Activated CD4-positive, CD25-positive, alpha-beta regulatory T cell (primary cell): ENCODE results near the gene ZNF655.

Source experiments
- DNase-seq, 4 experiments: peaks; one replicate each; lab custom pipeline; 2025; lab: John Stamatoyannopoulos, UW

ZNF655 gene

DNA sequence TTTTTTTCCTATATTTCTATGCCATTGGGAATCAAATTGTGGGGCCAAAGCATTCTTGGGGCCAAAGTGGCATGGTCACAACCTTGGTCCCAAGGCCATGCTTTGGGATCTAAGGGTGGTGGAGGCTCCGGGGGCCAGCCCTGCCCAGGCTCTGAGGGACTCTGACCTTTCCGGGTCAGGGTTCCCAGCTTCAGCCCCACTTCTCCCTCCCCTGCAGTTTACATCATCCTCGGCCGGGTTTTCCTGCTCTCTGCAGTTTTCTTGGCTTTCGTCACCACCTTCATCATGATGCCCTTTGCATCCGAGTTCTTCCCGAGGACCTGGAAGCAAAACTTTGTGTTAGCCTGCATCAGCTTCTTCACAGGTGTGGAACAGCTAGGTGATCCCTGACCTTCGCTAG is 48.1 kb downstream of the ZNF655 start:
- DNase-seq = no peak

DNA sequence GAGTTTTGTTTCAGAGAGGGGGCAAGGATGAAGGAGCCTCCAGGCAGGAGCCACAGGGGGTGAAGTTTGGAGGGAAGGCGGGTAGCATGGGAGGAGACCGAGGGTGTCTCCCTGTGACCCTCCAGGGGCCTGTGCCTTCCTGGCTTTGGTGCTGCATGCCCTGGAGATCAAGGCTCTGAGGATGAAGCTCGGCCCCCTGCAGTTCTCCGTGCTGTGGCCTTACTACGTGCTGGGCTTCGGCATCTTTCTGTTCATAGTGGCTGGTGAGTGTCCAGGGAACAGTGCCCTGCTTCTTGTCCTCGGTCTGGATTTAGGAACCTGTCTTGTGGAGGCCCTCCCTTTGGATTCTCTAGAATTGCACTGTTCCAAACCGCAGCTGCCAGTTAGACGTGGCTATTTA is 49.1 kb downstream of the ZNF655 start:
- DNase-seq = no peak

DNA sequence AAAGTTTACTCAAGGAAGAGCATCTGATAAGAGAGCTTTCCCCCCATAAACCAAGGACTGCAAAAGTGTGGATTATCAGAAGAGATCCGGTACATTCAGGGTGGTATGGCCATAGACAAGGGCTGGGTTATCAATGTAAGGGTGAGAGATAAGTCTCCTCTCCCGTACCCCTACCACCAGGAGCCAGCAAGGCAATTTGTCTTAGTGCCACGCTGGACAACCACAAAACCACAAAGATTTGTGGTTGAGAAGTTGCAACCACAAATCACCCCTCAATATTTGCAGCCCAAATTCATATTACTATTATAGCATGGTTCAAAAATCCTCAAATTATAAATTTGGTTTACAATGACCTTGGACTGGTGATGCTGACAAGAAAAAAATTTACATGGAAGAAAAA is 56.1 kb downstream of the ZNF655 start:
- no peak for DNase-seq

DNA sequence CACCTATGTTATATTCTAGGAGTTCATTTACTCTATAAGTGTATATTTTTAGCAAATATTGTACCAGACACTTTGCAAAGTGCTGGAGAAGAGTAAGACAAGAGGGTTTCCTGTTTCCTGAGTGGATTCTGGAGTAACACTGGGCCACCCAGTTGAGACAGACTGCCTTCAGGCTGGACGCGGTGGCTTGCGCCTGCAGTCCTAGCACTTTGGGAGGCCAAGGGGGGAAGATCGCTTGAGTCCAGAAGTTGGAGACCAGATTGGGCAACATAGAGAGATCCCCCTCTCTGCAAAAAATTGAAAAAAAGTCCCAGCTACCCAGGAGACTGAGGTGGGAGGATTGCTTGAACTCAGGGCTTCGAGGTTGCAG is 57.5 kb downstream of the ZNF655 start:
- DNase-seq = no peak

DNA sequence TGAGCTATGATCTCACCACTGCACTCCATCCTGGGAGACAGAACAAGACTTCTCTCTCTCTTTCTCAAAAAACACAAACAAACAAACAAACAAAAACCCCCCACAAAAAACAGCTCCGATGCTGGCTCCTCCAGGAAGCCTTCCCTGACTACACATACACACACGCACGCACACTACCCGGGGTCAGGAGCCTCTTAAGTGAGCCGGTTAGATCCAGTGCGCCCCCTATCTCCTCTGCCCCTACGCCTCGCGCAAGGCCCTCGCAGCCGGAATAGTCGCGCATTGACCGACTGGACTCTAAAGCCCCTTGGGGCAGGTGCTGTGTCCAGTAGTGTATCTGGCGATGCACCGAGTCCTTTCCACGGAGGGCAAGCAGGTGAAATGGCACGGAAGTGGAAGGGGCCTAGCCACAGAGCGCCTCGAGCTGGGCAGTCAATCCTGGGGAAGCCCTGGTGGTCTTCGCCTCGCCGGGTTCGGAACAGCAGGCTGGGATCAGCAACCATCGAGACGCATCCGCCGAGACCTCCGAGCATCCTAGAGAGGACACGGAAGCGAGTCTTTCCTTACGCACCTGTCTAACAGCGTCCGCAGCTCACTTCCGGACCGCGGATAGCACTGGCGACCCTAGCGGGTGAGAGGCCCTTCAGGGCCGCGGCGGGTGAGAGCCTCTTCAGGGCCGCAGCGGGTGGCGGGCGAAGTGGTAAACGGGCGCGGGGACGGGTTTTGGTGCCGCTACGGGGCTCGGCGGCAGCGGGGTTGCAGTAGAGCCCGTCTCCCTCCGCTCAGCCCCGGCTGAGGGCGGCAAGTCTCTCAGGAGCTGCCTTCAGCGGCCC is 58.1 kb downstream of the ZNF655 start, which contains the start of gene ZSCAN25:
ZSCAN25 (plus strand) TSS at position 588 of the 833 bp plus-strand sequence. CDS start 2,661 bp downstream, outside the sequence.
- peak; percentile 62 to 77 (median 69) for DNase-seq

DNA sequence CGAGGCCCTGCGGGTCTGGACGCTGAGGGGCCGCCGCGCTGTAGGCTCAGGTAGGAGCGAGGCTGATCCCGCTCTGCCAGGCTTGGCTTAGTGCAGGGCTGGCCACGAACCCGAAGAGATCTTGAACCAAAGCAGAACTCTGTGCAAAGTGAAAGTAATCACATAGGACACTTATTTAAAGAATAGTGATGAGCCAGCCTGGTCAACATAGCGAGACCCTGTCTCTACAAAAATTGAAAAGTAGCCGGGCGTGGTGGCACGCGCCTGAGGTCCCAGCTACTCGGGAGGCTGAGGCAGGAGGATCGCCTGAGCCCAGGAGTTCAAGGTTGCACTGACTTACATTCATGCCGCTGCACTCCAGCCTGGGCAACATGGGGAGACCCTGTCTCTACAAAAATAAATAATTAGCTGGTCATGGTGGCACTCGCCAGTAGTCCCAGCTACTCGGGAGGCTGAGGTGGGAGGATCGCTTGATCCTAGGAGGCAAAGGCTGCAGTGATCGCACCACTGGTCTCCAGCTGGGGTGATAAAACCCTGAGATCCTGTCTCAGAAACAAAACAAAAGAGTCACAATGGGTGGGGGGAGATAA is 58.8 kb downstream of the ZNF655 start:
- DNase-seq = no peak

DNA sequence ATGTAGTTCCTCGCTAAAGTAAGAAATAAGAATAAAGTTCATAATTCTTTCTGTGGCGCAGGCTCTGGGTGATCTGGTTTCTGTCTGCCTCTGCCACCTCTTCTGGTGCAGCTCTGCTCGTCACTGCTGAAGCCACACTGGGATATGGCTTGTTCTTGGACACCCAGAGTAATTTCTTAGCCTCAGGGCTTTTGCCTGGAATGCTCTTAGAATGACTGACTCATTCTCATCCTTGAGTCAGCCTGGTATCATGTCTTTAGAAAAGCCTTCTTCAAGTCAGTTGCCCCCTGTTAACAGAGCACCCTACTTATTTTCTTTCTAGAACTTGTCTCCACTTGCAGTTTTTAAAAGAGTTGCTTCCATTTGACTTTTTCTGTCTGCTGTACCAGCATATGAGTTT is 60.3 kb downstream of the ZNF655 start:
- no peak for DNase-seq

DNA sequence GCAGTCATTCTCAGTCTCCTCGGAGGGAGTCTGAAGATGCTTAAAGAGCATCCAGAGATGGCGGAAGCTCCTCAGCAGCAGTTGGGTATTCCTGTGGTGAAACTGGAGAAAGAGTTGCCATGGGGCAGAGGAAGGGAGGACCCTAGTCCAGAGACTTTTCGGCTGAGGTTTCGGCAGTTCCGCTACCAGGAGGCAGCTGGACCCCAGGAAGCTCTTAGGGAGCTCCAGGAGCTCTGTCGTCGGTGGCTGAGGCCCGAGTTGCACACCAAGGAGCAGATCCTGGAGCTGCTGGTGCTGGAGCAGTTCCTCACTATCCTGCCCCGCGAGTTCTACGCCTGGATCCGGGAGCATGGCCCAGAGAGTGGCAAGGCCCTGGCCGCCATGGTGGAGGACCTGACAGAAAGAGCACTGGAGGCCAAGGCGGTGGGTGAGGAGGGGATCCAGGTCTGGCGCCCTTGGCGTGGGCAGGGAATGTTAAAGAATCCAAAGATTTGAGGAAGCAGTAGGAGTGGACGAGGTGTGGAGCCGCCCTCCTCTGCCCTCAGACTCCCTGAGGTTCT is 61.2 kb downstream of the ZNF655 start:
- no peak for DNase-seq

DNA sequence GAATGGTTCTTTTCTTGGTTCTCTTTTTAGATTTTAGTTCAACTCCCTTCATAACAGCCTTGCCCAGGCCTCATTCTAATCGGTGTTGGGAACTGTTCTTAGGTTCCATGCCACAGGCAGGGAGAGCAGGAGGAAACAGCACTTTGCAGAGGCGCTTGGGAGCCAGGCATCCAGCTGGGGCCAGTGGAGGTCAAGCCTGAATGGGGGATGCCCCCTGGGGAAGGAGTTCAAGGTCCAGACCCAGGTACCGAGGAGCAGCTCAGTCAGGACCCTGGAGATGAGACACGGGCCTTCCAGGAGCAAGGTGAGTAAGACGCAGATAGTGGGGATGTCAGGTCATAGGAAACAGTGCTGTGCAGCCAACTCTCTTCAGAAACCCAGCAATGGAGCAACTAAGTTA is 62.8 kb downstream of the ZNF655 start:
- no peak for DNase-seq

DNA sequence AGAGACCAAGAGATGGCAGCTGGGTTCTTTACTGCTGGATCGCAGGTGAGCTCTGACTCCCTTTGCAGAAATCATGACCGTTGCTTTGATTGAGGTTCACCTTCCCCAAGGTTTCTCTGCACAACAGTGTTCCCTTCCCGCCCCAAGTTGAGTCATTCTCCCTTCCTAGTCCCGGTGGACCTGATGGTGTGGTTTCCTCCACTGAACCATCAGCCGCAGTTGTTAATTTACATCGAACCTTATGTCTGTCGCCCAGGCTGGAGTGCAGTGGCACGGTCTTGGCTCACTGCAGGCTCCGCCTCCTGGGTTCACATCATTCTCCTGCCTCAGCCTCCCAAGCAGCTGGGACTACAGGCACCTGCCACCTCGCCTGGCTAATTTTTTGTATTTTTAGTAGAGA is 64.2 kb downstream of the ZNF655 start:
- DNase-seq = no peak

DNA sequence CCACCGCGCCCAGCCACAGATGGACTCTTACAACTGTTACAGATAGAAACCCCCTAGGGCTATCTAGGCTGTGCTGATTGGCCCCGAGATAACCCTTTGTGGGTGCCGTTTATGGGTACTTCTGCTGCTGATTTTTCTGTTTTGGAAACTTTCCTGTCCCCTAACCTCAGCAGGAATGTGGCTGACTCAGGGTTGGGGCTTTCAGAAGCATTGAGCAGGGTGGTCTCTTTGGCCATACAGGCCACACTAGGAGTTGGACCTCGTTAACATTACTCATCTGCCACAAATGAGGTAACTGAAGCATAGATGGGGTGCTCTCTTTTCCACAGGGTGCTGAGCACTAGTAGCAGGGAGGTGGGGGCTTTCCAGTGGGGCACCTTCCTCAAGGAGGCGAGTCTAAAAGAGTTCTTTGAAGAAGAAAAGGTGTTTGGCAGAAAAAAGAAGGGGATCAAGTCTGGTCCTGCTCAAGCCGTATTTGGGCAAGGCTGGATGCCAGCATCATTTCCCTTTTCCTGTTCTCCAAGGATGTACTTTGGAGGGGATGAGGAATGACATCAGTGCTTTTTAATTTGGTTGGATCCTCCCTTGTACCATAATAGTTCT is 64.8 kb downstream of the ZNF655 start:
- DNase-seq = no peak

DNA sequence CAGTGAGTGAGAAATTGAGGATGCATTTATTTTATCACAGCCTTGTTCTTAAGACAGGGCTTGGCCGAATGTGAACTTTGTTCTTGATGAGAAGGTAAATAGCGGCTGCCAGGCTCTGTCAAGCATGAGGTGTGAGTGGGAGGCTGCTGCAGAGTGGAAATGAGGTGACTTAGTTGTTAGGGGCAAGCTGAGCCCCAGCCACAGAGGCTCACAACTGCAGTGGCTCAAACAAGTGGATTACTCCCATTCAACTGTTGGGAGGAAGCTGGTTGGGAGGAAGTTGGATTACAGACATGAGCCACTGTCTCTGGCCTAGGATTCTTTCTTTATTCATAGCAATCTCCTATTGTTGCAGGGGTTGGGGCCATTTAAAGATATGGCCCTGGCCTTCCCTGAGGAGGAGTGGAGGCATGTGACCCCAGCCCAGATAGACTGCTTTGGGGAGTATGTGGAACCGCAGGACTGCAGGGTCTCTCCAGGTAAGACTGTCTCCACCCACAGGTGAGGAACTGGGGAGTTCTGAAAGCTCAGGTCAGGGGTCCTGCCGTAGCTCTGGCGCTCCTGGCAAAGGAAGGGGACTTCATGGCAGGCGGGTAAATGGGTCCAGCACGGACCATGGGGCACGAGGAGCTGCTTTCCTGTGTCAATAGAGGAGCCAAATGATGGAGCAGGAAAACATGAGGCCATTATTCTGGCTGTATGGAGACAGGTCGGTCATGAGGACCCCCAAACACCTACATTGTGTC is 65.4 kb downstream of the ZNF655 start:
- DNase-seq = no peak

DNA sequence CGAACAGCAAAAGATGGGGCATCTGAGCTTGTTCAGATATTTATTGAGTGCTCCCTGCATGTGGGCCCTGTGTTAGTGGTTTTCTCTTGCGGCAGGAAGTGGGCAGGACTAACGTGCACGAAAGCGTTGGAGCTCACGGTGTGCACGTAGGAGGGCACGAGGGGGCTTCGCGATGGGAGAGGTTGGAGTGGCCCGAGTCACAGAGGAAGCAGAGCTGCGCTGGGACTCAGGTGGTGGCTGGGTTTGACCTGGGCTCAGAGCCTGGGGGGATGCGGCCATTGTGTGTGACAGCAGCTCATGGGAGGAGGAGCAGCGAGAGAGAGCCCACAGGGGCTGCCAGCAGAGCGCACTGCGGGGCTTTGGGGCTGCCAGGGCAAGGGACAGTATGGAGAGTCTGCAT is 66.0 kb downstream of the ZNF655 start:
- DNase-seq = peak in 3 of 4 experiments; percentile 28 to 48 (median 39)

DNA sequence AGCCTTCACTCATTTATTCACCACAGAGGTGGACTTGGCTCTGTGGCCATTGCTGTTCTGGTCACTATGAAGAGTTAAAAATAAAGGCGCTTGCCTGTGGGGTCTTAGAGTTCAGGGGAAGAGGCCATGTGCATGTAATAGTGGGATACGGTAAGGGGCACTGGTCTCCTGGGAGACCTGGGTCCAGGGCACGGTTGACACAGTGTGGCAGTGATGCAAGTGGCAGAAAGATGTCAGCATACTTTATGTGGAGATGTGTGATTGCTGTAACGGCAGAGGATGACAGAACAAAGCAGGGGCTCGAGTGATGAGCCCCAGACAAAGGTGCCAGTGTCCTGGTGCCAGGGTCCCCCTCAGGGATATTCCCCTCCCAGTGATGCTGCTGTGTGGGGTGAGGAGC is 66.9 kb downstream of the ZNF655 start:
- DNase-seq = no peak

DNA sequence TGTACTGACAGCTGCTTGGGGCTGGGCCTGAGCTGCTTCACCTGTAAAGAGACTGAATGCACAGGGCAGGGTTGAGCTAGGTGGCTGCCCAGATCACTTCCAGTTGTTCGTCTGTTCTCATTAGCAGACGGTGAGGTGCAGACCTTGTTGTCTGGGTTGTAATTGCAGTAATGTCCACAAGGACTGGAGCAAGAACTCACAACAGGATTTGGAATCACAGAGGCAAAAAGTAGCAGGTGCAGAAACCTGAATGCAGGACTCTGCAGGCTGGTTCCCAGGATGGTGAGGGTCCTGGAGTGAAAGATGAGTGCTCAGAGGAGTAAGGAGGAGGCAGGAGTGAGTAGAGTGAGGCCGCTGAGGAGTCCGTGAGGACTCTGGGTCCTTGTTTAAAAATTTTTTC is 67.5 kb downstream of the ZNF655 start:
- DNase-seq = no peak
